Measurements from ENCODE around the gene TNPO2. TPM values are rescaled to one million over a fixed set of nuclear protein-coding genes. Genes with fewer than 3 reads are reported as not detected.
A peak's percentile ranks its signal among the peaks of the same experiment; 100 is the strongest.

TNPO2 gene
- total RNA-seq, 2 donors from 2014 or later, result 79.0 to 88.9 TPM

DNA sequence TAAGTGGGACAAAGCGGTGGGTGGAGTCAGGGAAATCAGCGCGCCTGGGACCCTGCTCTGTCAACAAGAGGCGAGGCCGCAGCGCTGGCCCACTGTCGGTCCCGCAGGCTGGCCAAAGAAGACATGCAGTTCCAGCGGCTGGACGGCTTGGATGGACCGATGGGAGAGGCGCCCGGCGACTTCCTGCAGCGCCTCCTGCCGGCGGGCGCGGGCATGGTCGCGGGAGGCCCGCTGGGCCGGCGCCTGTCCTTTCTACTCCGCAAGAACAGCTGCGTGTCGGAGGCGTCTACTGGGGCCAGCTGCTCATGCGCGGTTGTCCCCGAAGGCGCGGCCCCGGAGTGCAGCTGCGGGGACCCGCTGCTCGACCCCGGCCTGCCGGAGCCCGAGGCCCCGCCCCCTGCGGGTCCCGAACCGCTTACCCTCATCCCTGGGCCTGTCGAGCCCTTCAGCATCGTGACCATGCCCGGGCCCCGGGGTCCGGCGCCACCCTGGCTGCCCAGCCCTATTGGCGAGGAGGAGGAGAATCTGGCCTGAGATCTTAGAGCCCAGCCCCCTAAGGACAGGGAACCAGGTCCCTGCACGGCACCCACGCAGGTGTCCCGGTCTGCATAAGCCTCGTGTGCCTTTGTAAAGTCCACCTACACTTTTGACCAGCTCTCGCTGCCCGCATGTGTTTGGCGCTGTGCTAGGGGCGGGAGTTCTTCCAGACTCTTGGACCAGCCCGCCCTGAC lies 34.0 kb upstream of the TNPO2 start:
- Histone ChIP-seq H3K36me3 (no peaks in the 10 kb centered on the region), H3K4me3 (peak overlapping the region; percentile 75), H3K4me1 (ENCODE audit: control insufficient read depth in 1 of 2, low read depth in 2 of 2) (peaks cover 8 to 13% of the 10 kb centered on the region in 2 donors), H3K27ac (peak overlapping the region; percentile 28 to 61), H3K27me3 (replicated peaks; ENCODE audit: insufficient read depth) (no peaks in the 10 kb centered on the region), H3K9me3 (no peaks in the 10 kb centered on the region)
- peak; percentile 84 for ATAC-seq (ENCODE audit: insufficient number of reproducible peaks, low FRiP score, low read depth)
- TF ChIP-seq, protein P1, sequence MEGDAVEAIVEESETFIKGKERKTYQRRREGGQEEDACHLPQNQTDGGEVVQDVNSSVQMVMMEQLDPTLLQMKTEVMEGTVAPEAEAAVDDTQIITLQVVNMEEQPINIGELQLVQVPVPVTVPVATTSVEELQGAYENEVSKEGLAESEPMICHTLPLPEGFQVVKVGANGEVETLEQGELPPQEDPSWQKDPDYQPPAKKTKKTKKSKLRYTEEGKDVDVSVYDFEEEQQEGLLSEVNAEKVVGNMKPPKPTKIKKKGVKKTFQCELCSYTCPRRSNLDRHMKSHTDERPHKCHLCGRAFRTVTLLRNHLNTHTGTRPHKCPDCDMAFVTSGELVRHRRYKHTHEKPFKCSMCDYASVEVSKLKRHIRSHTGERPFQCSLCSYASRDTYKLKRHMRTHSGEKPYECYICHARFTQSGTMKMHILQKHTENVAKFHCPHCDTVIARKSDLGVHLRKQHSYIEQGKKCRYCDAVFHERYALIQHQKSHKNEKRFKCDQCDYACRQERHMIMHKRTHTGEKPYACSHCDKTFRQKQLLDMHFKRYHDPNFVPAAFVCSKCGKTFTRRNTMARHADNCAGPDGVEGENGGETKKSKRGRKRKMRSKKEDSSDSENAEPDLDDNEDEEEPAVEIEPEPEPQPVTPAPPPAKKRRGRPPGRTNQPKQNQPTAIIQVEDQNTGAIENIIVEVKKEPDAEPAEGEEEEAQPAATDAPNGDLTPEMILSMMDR (IDR thresholded peaks at IDR 0.05), result peak; percentile 94
- DNase-seq (ENCODE audit: low spot score), result no peak

DNA sequence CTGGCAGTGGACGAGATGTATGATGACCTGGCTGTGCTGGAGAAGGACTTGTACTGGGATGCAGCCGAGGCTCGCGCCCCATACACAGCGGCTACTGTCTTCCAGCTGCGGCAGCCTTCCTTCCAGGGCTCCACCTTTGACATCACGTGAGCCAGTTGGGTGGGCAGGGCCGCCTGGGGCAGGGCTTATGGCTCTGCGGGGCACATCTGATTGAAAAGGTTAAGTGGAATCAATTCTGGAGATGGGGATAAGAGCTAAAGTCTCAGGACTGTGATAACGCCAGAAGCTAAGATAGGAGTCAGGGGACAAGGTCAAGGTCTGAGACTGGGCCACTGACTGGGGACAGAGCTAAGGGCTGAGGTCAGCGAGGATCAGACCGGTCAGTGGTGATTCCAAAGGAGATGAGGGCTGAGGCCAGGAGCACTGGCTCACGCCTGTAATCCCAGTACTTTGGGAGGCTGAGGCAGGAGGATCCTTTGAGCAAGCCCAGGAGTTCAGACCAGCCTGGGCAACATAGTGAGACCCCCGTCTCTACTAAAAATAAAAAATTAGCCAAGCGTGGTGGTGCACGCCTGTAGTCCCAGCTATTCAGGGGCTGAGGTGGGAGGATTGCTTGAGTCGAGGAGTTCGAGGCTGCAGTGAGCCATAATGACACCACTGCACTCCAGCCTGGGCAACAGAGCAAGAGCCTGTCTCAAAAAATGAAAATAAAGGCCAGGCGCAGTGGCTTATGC lies 32.6 kb upstream of the TNPO2 start:
- Histone ChIP-seq H3K27ac (no peak overlapping the region), H3K9me3 (no peaks in the 10 kb centered on the region), H3K4me3 (no peak overlapping the region), H3K4me1 (ENCODE audit: control insufficient read depth in 1 of 2, low read depth in 2 of 2) (peaks cover 8 to 13% of the 10 kb centered on the region in 2 donors), H3K36me3 (no peaks in the 10 kb centered on the region), H3K27me3 (replicated peaks; ENCODE audit: insufficient read depth) (no peaks in the 10 kb centered on the region)
- DNase-seq (ENCODE audit: low spot score) (no peak), ATAC-seq (ENCODE audit: insufficient number of reproducible peaks, low FRiP score, low read depth) (no peak)
- TF ChIP-seq, protein P1 (IDR thresholded peaks at IDR 0.05), result no peak

DNA sequence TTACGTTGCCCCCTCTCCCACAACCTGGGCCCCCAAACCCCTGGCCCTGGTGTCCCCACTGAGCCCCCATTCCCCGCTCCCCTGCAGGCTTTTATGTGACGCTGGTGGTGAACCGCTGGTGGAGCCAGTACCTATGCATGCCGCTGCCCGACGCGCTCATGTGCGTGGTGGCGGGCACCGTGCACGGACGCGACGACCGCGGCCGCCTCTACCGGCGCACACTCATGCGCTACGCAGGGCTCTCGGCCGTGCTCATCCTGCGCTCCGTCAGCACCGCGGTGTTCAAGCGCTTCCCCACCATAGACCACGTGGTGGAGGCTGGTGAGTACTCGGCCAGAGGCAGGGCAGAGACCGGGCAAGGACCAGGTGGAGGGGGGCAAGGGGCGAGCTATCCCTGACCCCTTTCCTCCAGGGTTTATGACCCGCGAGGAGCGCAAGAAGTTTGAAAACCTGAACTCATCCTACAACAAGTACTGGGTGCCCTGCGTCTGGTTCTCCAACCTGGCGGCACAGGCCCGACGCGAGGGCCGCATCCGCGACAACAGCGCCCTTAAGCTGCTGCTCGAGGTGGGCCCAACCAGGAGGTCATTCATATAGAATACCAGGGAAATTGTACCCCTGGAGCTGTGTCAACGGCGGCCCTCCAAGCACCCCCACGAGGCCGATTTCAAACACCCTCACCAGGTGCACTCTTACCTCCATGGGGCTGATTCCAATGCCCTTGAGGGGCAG lies 30.9 kb upstream of the TNPO2 start:
- Histone ChIP-seq H3K27ac (no peak overlapping the region), H3K9me3 (no peaks in the 10 kb centered on the region), H3K4me3 (no peak overlapping the region), H3K27me3 (replicated peaks; ENCODE audit: insufficient read depth) (no peaks in the 10 kb centered on the region), H3K36me3 (no peaks in the 10 kb centered on the region), H3K4me1 (ENCODE audit: control insufficient read depth in 1 of 2, low read depth in 2 of 2) (peaks cover 8 to 13% of the 10 kb centered on the region in 2 donors)
- ATAC-seq (ENCODE audit: insufficient number of reproducible peaks, low FRiP score, low read depth) (no peak), DNase-seq (ENCODE audit: low spot score) (no peak)
- TF ChIP-seq, protein P1 (IDR thresholded peaks at IDR 0.05), result no peak

DNA sequence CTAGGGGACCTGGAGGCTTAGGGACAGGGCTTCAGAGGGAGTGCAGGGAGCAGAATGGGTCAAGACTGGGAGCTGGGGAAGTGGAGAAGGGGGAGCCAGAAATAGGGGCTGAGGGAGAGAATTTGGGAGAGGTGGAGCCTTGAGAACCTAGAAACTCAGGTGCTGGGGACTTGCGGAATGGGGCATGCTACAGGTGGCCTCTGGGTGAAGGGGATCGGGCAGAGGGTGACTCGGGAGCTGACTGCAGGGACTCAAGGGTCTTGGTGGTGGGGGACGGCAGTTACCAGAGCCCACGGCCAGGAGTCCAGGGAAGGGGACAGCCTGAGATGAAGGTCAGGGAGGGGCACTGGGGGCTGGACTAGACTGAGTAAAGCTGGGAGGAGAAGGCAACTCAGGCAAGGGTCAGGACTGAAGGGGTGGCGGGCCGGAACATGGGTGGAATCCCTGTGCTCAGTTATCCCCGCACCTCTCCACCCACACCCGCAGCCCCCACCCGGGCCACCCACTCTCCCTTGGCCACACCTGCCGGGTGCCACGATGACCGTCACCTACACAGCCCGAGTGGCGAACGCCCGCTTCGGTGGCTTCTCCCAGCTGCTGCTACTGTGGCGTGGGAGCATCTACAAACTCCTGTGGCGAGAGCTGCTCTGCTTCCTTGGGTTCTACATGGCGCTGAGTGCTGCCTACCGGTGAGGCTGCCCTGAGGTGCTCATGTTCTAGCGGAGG lies 28.5 kb upstream of the TNPO2 start:
- H3K4me1 ChIP-seq (ENCODE audit: control insufficient read depth in 1 of 2, low read depth in 2 of 2), result peaks cover 2 to 4% of the 10 kb centered on the region in 2 donors
- TF ChIP-seq, protein P1 (IDR thresholded peaks at IDR 0.05), result no peak
- H3K36me3 ChIP-seq, result peaks cover 9% of the 10 kb centered on the region
- H3K27me3 ChIP-seq (replicated peaks; ENCODE audit: insufficient read depth), result no peaks in the 10 kb centered on the region
- H3K9me3 ChIP-seq, result no peaks in the 10 kb centered on the region
- DNase-seq (ENCODE audit: low spot score), result no peak
- H3K27ac ChIP-seq, result no peak overlapping the region
- ATAC-seq (ENCODE audit: insufficient number of reproducible peaks, low FRiP score, low read depth), result no peak
- no peak overlapping the region for H3K4me3 ChIP-seq
